Natural killer cell treated with Interleukin-12 subunit alpha and Interleukin-12 subunit beta and Interleukin-15 and Interleukin-18, amount 100 ng/mL, for 72 hours (primary cell): Measurements from ENCODE around the gene RNF123. TPM values are rescaled to one million over a fixed set of nuclear protein-coding genes. Genes with fewer than 3 reads are reported as not detected.
A peak's percentile ranks its signal among the peaks of the same experiment; 100 is the strongest.
"Not testable (repeated sequence)": the region's sequence is repeated elsewhere in the genome, so short reads cannot be mapped to it uniquely, and the experiment has no call there.

Source experiments
- ATAC-seq, 2 donors: fragments of 150-1000 bp; cut with Tn5 transposase in 1 of 2; sonication (Bioruptor Pico), chemical (Tn5 transposase) in 1 of 2; 2 replicates each; pipeline ENCODE4 v1.10.0; 2021
- DNase-seq: peaks from one replicate; pipeline ENCODE4 v3.0.0; 2022; ENCODE audit warnings: low spot score
- H3K27ac Mint-ChIP-seq, 2 donors: 1 replicate in 1 of 2; 2 replicates in 1 of 2; pipeline ENCODE4 v1.8.0; 2022; ENCODE audit warnings: mixed read lengths in 2 of 2, mild to moderate bottlenecking in 1 of 2, moderate library complexity in 1 of 2
- H3K27me3 Mint-ChIP-seq, 2 donors: 1 replicate in 1 of 2; 2 replicates in 1 of 2; pipeline ENCODE4 v1.8.0; 2022; ENCODE audit warnings: mixed read lengths in 2 of 2
- H3K36me3 Mint-ChIP-seq: one replicate; pipeline ENCODE4 v1.8.0; 2022; ENCODE audit warnings: mixed read lengths
- H3K4me1 Mint-ChIP-seq, 2 donors: 1 replicate in 1 of 2; 2 replicates in 1 of 2; pipeline ENCODE4 v1.8.0; 2022; ENCODE audit warnings: low read depth in 2 of 2, mixed read lengths in 2 of 2, mild to moderate bottlenecking in 1 of 2
- H3K4me3 Mint-ChIP-seq: one replicate; pipeline ENCODE4 v1.8.0; 2022; ENCODE audit warnings: mixed read lengths
- H3K9me3 Mint-ChIP-seq: 2 replicates; pipeline ENCODE4 v1.8.0; 2022; ENCODE audit warnings: mixed read lengths
- total RNA-seq, 2 donors: library from RNA; stranded (reverse); gene quantifications; one replicate each; pipeline ENCODE4 v1.2.3, GENCODE V29; 2022

The RNF123 gene
- total RNA-seq, 2 donors from 2014 or later = 45.6 to 67.9 TPM

DNA sequence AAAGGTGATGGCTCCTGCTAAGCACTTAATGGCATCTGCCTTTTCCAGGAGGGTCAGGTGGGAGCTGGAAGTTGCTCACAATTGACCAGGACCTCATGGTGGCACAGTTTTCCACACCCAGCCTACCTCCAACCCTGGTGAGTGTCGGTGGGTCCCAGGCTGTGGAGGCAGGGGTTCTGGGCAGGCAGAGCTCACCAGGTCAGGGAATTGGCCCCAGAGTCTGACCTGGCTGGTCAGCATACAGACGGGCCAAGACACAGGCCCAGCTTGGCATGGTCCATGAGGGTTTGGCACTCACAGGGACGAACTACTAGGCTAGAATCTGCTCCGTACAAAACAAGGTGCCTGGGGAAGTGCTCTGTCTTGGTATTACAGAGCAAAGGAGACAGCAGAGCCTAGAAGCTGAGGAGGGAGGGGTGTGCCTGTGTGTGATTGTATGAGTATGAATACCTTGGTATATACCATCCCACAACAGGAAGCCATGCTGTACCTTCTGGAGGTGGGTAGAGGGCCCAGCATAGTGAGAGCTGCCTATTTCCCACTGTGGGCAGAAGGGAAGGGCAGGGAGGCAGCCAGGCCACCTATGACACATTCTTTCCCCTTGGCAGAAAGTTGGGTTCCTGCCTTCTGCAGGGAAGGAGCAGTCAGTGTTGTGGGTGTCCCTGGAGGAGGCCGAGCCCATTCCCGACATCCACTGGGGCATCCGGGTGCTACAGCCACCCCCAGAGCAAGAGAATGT is 8.7 kb upstream of the RNF123 start:
- H3K9me3 Mint-ChIP-seq = no peaks in the 10 kb centered on the region

GRCh38 chr3:49681232-49681522 is 8.2 kb upstream of the RNF123 start:
- H3K9me3 Mint-ChIP-seq = no peaks in the 10 kb centered on the region
- H3K36me3 Mint-ChIP-seq = peaks cover 10% of the 10 kb centered on the region
- DNase-seq (no peak), ATAC-seq (no peak)
- H3K4me1 Mint-ChIP-seq = peaks cover 10% of the 10 kb centered on the region in 2 donors
- H3K27me3 Mint-ChIP-seq = no peaks in the 10 kb centered on the region
- no peak overlapping the region for H3K4me3 Mint-ChIP-seq
- H3K27ac Mint-ChIP-seq = no peak overlapping the region

More for the DNA sequence above, 8.7 kb upstream of the RNF123 start:
- H3K4me1 Mint-ChIP-seq = peaks cover 13% of the 10 kb centered on the region in 2 donors
- DNase-seq = no peak
- no peak overlapping the region for H3K27ac Mint-ChIP-seq
- peaks cover 10% of the 10 kb centered on the region for H3K36me3 Mint-ChIP-seq
- H3K27me3 Mint-ChIP-seq = no peaks in the 10 kb centered on the region
- no peak for ATAC-seq
- H3K4me3 Mint-ChIP-seq = no peak overlapping the region

DNA sequence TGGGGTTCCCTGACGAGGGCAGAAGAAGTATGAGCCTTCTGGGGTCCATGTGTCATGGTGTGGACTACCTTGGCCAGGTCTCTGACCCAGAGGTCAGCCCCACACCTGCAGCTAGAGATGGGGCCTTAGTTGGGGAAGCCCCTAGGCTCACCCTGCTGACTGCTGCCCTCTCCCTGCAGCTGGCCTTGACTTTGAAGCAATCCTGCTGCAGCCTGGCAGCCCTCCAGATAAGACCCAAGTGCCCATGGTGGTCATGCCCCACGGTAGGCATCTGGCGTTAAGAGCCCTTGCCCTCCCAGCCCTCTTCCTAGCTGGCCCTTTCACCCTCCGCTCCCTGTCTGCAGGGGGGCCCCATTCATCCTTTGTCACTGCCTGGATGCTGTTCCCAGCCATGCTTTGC is 7.8 kb upstream of the RNF123 start:
- no peak overlapping the region for H3K4me3 Mint-ChIP-seq
- ATAC-seq (no peak), DNase-seq (no peak)
- no peaks in the 10 kb centered on the region for H3K27me3 Mint-ChIP-seq
- H3K4me1 Mint-ChIP-seq = peaks cover 10% of the 10 kb centered on the region in 2 donors
- no peak overlapping the region for H3K27ac Mint-ChIP-seq
- H3K36me3 Mint-ChIP-seq = peaks cover 10% of the 10 kb centered on the region
- no peaks in the 10 kb centered on the region for H3K9me3 Mint-ChIP-seq

GRCh38 chr3:49683162-49683561 is 6.2 kb upstream of the RNF123 start:
- no peaks in the 10 kb centered on the region for H3K9me3 Mint-ChIP-seq
- no peak overlapping the region for H3K27ac Mint-ChIP-seq
- no peak for DNase-seq
- no peaks in the 10 kb centered on the region for H3K27me3 Mint-ChIP-seq
- ATAC-seq = no peak
- H3K36me3 Mint-ChIP-seq = peaks cover 9% of the 10 kb centered on the region
- peaks cover 8 to 9% of the 10 kb centered on the region in 2 donors for H3K4me1 Mint-ChIP-seq
- H3K4me3 Mint-ChIP-seq = no peak overlapping the region

GRCh38 chr3:49684453-49684852 is 4.9 kb upstream of the RNF123 start:
- H3K4me1 Mint-ChIP-seq = peaks cover 15 to 16% of the 10 kb centered on the region in 2 donors
- H3K36me3 Mint-ChIP-seq, H3K27me3 Mint-ChIP-seq, H3K9me3 Mint-ChIP-seq, DNase-seq, H3K27ac Mint-ChIP-seq, H3K4me3 Mint-ChIP-seq, ATAC-seq: not testable (repeated sequence)

DNA sequence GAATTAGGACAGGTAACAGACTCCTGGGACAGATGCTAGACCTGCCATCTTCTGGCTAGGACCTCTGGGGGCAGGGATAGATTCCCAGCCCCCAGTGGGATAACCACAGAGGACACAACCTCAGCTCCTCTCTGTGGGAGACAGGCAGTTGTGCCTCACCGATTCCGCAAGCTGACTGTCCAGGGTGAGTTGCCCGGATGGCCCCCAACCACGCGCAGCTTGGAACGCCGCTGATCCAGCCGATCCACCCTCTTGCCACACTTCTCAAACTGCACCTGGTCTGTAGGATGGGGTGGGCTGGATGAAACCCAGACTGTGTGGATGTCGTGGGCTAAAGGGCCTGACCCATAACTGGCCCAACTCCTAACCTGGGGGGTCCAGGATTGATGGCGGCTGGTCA is 4.3 kb upstream of the RNF123 start:
- peaks cover 15 to 16% of the 10 kb centered on the region in 2 donors for H3K4me1 Mint-ChIP-seq
- H3K27ac Mint-ChIP-seq, ATAC-seq, H3K4me3 Mint-ChIP-seq, DNase-seq, H3K9me3 Mint-ChIP-seq, H3K36me3 Mint-ChIP-seq, H3K27me3 Mint-ChIP-seq: not testable (repeated sequence)

DNA sequence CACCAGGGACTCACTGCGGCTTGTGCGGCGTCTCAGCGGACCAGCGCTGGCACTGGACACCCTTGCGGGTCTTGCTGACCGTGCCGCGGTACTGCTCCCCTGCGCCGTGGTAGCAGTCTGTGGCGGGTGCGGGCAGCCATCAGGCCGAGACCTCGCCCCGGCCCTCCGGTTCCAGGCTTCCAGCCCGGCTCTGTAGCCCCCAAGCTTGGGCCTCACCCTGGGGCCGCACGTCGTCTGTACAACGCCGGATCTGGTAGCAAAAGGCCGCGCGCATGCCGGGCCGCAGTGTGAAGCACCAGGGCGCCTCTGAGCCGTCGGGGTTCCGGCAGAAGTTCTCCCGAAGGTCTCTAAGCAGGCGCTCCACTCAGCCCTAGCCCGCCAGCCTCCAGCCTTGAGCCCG is 3.5 kb upstream of the RNF123 start:
- not testable (repeated sequence) for H3K4me3 Mint-ChIP-seq, ATAC-seq, H3K27me3 Mint-ChIP-seq, H3K27ac Mint-ChIP-seq, H3K9me3 Mint-ChIP-seq, DNase-seq, H3K36me3 Mint-ChIP-seq
- H3K4me1 Mint-ChIP-seq = peaks cover 20 to 22% of the 10 kb centered on the region in 2 donors

- not testable (repeated sequence) for H3K27me3 Mint-ChIP-seq, DNase-seq, H3K4me3 Mint-ChIP-seq, H3K36me3 Mint-ChIP-seq, H3K27ac Mint-ChIP-seq, H3K9me3 Mint-ChIP-seq
- ATAC-seq = peak in 1 of 2 donors; percentile 1
- peaks cover 20 to 27% of the 10 kb centered on the region in 2 donors for H3K4me1 Mint-ChIP-seq
Observed at GRCh38 chr3:49686346-49686745, 3.0 kb upstream of the RNF123 start.

GRCh38 chr3:49686769-49687423 is 2.5 kb upstream of the RNF123 start:
- not testable (repeated sequence) for H3K4me3 Mint-ChIP-seq, H3K27me3 Mint-ChIP-seq, H3K36me3 Mint-ChIP-seq, H3K27ac Mint-ChIP-seq, H3K9me3 Mint-ChIP-seq, DNase-seq
- ATAC-seq = peak; percentile 43 to 69
- peaks cover 20 to 27% of the 10 kb centered on the region in 2 donors for H3K4me1 Mint-ChIP-seq

GRCh38 chr3:49687424-49687795 is 1.9 kb upstream of the RNF123 start:
- H3K9me3 Mint-ChIP-seq, H3K4me3 Mint-ChIP-seq, H3K27ac Mint-ChIP-seq, H3K27me3 Mint-ChIP-seq, ATAC-seq, DNase-seq, H3K36me3 Mint-ChIP-seq: not testable (repeated sequence)
- peaks cover 21 to 28% of the 10 kb centered on the region in 2 donors for H3K4me1 Mint-ChIP-seq

DNA sequence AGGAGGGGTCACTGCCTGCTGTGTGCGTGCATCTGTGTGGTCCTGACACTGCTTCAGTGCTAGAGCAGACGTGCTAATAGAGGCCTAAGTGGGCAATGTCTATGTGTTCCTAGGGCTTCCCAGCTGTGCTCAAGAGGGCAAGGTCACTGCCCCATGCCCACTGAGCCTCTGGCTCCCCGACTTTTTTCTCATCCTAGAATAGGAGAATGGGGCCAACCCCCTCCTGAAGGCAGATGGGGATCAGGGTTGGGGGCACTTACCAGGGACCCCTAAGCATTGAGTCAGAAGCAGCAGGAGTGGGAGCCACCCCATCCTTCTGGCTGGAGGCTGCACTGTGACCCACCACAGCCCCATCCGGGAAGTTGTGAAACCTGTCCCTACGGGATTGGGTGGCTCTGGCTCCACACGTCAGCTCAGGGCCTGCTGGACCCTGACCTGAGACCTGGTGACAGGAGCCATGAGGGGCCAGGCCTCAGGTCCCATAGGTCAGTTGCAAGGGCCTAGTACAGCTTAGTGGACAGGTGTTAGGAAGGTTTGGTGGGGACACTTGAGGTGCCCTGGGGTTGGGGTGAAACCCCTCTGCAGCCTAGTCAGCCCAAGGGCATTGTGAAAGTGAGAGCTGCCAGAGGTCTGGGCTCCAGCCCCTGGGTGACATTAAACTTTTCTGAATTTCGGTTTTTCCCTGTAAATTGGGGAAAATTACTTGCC is 865 bp upstream of the RNF123 start:
- peaks cover 24 to 32% of the 10 kb centered on the region in 2 donors for H3K4me1 Mint-ChIP-seq
- peak overlapping the region; percentile 96 for H3K4me3 Mint-ChIP-seq
- H3K9me3 Mint-ChIP-seq, H3K36me3 Mint-ChIP-seq, H3K27me3 Mint-ChIP-seq, DNase-seq: not testable (repeated sequence)
- H3K27ac Mint-ChIP-seq = peak overlapping the region; percentile 92 to 98
- ATAC-seq = peak in 1 of 2 donors; percentile 1

DNA sequence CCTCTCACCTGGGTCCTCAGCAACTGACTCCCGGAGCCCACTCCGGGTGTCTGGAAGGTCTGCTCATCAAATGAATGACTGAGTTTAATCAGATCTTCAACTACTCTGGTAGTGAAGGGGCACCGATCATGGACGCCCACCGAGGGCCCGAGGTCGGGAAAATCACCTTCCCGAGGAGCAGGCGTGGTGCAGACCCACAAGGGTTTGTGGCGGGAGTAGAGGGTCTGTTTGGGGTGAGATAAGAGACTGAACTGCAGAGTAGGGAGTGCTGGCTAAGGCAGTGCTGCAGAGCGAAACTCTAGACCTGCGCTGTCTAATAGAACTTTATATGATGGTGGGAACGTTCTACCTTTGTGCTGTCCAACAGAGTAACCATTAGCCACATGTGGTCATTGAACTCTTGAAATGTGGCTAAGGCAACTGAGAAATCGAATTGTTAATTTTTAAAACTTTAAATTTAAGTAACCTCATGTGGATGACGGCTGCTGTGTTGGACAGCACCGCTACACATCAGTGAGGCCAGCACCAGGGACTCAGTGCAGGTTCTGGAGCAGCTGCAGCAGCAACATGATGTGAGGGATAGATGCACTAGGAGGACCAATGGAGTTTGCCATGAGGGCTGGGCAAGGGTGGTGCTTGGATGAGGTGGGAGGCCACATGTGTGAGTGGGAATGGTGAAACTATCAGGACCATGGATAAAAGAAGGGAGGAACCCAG is 709 bp downstream of the RNF123 start:
- not testable (repeated sequence) for H3K36me3 Mint-ChIP-seq, H3K27me3 Mint-ChIP-seq, ATAC-seq, H3K9me3 Mint-ChIP-seq, DNase-seq
- Mint-ChIP-seq H3K27ac (peak overlapping the region; percentile 92 to 98), H3K4me3 (peak overlapping the region; percentile 96), H3K4me1 (peaks cover 24 to 32% of the 10 kb centered on the region in 2 donors)

- H3K36me3 Mint-ChIP-seq, H3K27me3 Mint-ChIP-seq, ATAC-seq, DNase-seq, H3K9me3 Mint-ChIP-seq: not testable (repeated sequence)
- Mint-ChIP-seq H3K4me3 (peak overlapping the region; percentile 96), H3K27ac (peak overlapping the region in 1 of 2 donors; percentile 98), H3K4me1 (peaks cover 24 to 32% of the 10 kb centered on the region in 2 donors)
Observed at GRCh38 chr3:49690856-49691255, 1.5 kb downstream of the RNF123 start.
